Embryonic facial prominence (tissue), 1 donor: ENCODE measurements around the gene UGT1A9.

Source experiments
- DNase-seq: peaks from one replicate; pipeline ENCODE4 v3.0.0-alpha.2; 2016; ENCODE audit errors: extremely low spot score

UGT1A9 gene

DNA sequence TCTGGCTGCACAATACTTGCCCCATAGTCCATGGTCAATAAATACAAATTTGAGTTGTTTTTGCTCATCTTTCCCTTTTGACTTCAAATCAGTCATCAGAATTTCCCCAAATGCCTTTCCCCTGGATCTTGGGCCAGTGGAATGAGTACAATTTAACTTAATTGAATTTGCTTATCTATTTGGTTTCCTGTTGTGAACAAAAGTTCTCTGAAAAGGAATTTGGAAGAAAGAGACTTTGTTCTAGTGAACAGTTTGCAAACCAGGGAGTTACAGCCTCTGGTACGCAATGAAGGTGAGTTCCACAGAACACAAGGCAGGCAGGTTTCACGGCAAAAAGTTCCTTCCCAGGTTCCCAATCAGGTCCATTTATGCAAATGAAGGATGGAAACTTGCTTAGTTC lies 87.2 kb downstream of the UGT1A9 start:
- DNase-seq = no peak

DNA sequence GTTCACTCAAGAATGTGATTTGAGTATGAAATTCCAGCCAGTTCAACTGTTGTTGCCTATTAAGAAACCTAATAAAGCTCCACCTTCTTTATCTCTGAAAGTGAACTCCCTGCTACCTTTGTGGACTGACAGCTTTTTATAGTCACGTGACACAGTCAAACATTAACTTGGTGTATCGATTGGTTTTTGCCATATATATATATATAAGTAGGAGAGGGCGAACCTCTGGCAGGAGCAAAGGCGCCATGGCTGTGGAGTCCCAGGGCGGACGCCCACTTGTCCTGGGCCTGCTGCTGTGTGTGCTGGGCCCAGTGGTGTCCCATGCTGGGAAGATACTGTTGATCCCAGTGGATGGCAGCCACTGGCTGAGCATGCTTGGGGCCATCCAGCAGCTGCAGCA lies 88.3 kb downstream of the UGT1A9 start, which contains the start of gene UGT1A1:
Gene UGT1A1 (plus strand): TSS at position 228 of the 400 bp plus-strand sequence. CDS start 18 bp downstream, at position 246.
- DNase-seq = no peak

DNA sequence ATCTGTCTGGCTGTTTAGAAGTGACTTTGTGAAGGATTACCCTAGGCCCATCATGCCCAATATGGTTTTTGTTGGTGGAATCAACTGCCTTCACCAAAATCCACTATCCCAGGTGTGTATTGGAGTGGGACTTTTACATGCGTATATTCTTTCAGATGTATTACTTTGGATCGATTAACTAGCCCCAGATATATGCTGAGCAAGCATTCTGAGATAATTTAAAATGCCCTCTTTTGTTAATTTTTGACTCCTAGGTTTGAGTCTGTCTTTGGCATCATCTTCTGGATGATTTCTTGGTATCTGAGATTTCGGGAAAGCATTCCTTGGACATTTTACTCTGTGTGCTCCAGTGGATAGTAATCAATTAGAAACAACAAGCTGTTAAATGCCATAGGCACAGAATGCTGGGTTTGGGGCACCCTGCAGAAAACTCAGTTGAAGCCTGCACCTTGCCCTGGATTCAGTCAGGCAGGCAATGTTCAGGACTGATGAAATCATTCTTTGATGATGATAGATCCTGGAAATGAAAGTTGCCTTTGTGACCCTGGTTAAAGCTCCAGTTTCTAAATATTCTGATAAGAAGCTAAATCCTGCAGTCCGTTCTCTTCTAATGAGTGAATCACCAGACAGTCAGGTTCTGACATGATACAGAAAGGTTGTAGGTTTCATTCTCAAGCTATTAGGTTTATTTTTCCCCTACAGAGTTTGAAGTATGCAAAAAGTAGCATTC lies 89.5 kb downstream of the UGT1A9 start:
- no peak for DNase-seq

DNA sequence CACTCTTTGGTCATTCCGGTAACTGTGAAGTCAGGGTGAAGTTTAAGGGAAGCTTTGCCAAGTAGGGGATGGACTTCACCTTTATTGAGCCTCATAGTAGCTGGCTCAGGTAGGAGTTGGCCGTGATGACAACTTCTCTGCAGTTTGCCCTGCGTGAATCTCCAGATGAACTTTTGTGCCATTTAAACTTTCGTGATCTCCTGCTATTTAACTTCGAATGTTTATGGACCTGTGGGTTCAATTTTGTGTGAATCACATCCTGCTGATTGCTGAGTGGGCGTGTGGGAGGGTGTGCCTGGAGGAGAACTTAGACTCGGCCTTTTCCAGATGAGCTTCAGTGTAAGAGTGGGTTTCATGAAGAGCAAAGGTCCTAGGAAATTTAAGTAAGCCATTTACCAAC lies 92.6 kb downstream of the UGT1A9 start:
- no peak for DNase-seq

DNA sequence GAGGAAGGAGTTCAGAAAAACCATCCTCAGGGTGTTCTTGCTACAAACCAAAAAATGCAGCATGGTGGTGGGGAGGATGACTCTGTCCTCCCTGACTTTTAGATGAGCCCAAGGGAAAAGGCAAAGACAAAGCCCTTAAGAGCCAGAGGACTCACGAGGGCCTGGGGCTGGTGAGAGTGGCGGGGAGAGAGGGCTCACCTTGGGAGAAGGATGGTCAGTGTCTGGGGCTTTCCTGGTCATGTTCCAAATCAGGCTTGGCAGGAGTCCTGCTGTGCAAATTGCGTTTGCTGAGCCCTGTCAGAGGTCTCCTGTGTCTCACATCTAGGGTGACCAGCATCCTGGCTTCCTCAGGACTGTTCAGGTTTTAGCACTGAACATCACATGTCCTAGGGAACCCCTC lies 93.1 kb downstream of the UGT1A9 start:
- DNase-seq = no peak

DNA sequence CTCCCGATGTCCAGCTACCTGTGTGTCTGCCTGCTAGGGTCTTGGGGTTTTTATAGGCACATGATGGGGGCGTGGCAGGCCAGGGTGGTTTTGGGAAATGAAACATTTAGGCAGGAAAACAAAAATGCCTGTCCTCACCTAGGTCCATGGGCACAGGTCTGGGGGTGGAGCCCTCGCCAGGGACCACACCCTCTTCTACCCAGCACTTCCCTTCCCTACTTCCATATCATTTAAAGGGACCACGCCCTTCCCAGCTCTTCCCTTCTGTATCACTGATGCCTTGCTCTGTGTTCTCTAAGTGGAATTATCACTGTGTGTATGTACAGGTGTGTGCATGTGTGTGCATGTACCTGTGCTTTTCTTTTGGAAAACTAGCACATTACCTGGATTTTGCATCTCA lies 94.7 kb downstream of the UGT1A9 start:
- DNase-seq = no peak

DNA sequence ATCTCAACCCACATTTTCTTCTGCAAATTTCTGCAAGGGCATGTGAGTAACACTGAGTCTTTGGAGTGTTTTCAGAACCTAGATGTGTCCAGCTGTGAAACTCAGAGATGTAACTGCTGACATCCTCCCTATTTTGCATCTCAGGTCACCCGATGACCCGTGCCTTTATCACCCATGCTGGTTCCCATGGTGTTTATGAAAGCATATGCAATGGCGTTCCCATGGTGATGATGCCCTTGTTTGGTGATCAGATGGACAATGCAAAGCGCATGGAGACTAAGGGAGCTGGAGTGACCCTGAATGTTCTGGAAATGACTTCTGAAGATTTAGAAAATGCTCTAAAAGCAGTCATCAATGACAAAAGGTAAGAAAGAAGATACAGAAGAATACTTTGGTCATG lies 96.4 kb downstream of the UGT1A9 start:
- DNase-seq = no peak

DNA sequence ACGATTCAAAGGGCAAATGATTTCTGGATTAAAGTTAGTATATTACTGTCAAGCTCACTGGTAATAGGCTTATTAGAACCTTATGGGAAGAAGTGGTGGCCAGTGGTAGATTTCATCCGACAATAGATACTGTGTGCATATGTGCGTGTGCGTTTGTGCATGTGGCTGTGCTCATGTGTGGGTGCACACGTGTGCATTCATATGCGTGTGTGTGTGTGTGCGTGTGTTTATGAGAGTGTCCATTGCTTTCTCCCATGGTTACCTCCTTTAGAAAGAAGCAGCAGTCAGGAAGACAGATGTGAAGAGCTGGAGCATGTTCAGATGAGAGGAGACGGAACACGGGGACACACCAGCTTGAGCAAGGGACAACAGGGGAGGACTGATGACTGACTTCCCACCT lies 97.6 kb downstream of the UGT1A9 start:
- DNase-seq = no peak

DNA sequence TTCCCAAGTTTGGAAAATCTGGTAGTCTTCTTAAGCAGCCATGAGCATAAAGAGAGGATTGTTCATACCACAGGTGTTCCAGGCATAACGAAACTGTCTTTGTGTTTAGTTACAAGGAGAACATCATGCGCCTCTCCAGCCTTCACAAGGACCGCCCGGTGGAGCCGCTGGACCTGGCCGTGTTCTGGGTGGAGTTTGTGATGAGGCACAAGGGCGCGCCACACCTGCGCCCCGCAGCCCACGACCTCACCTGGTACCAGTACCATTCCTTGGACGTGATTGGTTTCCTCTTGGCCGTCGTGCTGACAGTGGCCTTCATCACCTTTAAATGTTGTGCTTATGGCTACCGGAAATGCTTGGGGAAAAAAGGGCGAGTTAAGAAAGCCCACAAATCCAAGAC lies 100.5 kb downstream of the UGT1A9 start:
- no peak for DNase-seq

DNA sequence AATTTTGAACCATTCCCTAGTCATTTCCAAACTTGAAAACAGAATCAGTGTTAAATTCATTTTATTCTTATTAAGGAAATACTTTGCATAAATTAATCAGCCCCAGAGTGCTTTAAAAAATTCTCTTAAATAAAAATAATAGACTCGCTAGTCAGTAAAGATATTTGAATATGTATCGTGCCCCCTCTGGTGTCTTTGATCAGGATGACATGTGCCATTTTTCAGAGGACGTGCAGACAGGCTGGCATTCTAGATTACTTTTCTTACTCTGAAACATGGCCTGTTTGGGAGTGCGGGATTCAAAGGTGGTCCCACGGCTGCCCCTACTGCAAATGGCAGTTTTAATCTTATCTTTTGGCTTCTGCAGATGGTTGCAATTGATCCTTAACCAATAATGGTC lies 100.9 kb downstream of the UGT1A9 start:
- DNase-seq = no peak

DNA sequence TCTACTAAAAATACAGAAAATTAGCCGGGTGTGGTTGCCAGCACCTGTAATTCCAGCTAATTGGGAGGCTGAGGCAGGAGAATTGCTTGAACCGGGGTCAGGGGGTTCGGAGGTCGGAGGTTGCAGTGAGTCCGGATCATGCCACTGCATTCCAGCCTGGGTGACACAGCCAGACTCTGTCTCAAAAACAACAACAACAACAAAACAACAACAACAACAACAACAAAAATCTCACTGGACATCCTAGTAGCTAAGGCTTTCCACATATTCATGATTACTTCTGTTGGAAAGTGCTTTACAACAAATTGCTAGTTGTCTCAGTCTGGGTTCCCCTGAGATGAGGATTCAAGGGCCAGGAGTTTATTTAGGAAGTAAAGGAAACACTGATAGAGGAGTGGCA lies 102.2 kb downstream of the UGT1A9 start:
- no peak for DNase-seq

DNA sequence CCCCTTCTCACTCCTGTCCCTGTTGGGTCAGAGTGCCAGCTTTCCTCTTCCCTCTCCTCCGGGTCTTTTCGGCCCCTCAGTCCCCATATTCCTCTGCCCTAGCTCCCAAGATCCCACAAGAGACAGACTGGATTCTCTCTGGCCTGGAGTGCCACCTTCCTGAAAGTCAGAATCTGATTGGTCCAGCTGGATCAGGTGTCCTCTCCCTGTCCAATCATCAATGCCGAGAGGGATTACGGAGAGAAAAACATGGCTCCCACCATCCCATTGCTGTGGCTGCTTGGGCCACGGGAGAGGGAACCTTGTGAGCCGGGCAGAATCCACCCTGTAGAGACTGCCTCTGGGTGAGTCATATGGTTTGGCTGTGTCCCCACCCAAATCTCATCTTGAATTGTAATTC lies 103.7 kb downstream of the UGT1A9 start:
- no peak for DNase-seq

DNA sequence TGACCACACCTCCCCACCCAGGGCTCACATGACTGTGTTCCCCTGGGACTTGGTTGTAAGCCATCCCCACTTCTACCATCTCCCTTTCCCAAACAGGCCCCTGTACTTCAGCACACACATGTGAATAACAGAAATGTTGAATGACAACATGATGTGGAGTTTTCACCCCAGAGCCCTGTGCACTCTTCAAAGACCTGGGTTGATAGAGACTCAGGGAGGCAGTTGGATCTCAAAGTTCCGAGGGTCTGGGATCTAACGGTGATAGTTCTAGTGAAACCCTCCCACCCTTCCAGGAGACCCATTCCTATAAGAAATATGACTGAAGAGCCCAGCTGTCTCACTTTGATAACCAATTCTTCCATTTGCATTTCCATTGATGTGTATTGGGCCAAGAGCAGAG lies 106.3 kb downstream of the UGT1A9 start, which contains the start of gene MROH2A:
Gene MROH2A (plus strand): TSS at position 301 of the 400 bp plus-strand sequence. CDS start 1,029 bp downstream, outside the sequence.
- DNase-seq = no peak

DNA sequence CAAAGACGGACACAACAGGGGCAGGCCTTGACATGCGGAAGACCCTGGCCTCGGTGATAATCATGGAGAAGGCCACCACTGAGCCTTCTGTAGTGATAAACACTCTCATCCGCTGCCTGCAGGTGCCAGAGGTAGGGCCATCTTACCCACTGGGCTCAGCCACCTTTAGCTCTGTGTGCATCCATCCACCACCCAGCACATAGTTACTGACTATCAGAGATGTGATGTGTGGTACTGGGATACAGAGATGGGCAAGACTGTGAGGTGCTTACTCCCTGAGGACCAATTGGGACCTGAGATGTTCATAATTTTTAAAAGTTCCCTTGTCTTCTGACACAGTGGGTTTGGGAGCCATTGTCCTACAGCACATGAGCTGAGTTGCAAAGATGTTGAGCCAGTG lies 108.0 kb downstream of the UGT1A9 start:
- no peak for DNase-seq

DNA sequence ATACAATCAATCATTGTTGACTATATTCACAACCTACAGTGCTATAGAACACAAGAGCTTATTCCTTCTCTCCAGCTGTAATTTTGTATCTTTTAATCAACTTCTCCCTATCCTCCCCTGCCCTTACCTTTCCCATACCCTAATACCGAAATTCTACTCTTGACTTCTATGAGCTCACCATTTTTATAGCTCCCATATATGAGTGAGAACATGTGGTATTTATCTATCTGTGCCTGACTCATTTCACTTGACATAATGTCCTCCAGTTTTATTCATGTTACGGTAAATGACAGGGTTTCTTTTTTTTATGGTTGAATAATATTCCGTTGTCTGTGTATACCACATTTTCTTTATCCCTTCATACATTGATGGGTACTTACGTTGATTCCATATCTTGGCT lies 109.1 kb downstream of the UGT1A9 start:
- DNase-seq = no peak

DNA sequence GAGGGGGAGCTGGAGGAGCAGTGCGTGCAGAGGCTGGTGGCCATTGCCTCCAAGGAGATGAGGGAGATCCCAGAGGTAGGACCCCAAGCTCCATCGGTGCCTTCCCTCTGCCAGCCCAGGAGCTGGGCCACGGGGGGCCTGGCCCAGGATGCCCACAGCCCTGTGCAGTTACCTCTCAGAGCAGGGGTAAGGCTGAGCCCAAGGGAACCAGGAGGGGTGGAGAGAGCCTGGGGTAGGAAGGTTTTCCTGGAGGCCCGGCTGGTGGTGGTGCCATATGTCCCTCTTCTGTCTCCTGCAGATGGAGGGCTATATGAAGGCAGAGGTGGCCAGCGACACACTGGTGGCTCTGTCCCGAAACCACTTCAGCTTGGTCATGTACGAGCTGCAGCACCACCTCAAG lies 117.9 kb downstream of the UGT1A9 start:
- DNase-seq = no peak

DNA sequence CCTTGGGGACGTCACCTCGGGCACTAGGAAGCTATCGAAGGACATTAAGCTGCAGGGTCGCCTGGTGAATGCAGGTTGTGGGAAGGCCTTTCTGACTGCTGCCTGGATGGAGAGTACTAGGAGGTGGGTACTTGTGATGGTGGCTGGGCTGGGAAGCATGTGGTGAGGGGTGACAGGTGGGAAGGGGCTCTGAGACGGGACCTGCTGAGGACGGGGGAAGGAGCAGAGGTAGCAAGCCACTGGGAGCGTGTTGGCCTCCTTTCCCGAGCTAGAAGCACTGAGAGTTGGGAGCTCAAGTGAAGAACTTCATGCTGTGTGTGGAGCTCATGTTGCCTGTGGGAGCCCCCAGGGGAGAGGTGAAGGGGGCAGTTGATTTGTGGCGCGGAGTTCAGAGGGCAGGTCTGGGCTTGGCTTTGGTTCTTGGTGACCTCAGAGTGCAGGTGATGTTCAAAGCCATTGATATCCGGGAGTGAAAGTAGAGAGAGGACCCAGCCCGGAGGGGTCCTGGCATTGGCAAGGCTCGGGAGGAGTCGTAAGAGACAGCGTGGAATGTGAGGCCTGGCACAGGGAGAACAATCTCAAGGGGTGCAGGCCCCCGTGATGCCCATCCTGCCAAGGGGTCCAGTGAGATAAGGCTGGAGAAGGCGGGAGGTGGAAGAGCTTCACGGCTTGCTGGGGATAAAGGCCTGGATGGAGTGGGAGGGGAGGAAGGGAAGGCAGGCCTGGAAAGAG lies 119.6 kb downstream of the UGT1A9 start:
- DNase-seq = no peak

DNA sequence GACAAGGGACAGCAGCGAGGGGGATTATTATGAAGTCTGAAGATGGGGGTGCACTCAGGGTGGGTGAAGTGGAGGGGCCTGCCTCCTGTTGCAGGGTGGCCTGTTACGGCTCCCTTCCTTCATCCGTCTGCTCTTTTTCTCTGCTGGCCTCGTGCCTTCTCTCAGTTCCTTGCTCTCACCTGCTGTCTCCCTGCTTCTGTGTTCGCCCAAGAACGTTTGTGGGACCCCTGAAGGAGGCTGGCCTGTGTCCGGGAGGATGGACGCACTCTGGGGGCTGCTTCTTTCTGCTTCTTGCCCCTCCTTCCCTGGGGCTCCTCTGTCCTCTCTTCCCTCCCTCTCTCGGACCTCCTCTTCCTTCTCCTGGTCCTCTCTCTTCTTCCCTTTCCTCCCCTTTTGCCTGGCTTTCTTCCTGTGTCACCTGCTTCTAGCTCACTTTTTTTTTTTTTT lies 120.2 kb downstream of the UGT1A9 start:
- no peak for DNase-seq

DNA sequence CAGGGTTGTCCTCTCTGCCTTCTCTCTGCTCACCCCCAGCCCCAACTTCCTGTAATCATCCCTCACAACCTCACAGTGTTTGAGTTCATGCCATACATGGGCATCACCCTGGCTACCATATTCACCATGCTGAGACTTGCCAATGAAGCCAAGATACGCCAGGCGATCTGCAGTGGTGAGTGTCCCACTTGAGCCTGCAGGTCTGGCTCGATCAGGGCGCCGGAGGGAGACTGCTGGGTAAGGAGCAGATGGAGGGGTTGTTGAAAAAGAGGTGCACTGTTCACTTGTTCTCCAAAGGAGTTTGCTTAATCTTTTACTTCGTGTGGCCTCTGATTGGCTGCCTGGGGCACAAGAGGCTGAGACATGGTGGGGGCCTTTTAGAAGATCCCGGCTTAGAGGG lies 121.0 kb downstream of the UGT1A9 start:
- no peak for DNase-seq

DNA sequence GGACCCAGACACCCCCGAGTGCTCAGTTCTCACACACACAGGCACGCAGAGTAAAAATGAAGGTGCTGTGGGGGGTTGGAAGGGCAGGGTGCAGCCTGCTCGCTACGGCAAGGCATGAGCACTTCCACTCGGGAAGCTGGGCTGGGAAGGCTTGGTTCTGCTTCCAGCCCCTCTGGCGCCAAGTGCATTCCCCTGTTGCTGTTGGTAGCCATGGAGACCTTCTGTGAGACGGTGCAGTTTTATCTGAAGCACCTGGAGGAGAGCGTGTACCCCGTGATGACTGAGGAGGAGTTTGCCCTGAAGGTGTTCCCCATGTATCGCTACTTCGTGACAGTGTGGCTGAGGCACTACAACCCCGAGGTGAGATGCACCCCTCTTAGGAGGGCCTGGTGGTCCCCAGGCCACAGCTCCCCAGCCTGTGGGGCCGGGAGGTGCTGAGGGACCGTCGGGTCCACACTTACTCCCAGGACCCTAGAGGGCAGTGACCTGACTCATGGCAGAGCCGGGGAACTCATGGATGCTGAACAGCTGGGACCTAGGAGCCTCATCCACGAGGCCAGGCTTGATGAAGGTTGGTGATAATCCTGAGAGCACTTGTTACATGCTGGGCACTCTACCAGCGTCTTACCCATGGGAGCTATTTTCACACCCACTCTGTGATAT lies 121.9 kb downstream of the UGT1A9 start:
- no peak for DNase-seq

DNA sequence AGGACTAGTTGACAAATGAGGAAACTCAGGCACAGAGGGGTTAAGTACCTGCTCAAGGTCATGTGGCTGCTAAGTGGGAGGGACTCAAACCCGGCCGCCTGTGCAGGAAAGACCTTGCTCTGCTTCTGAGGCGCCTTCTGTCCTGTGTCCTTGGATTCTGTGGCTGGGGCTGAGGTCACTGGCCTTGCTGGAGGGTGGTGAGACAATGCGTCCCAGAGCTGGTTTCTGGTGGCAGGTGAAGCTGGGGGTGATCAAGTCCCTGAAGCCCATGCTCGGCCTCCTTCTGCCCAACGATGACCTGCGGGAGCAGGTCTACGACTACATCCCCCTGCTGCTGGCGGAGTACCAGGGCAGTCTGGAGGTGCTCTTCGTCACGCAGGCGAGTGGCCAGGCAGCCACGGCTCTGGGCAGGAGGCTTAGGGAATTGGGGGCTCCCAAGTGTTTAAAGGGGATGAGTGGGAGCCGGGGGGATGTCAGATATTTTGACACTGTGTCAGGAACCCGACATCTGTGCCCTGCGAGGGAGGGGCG lies 122.5 kb downstream of the UGT1A9 start:
- DNase-seq = no peak

DNA sequence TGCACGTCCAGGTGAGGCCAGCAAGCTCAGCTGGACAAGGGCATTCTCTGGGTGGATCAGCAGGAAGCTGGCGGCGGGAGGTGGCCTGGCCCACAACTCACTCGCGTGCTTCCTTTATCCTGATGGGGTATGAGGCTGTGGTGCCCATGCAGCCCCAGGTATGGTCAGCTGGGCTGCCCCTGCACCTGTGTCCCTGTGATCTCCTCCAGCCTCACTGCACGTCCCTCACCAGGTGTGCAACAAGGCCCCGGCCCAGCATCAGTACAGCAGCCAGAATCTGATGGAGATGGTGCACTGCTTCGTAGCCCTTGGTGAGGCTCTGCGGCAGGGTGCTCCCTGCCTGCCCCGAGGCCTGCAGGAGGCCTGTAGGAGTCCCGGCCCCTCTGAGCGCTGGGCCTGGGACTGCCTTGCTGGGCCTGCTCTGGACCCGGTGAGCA lies 124.1 kb downstream of the UGT1A9 start:
- no peak for DNase-seq
